CD4-positive, alpha-beta T cell treated with Interleukin-15 for 4 hours (primary cell): Measurements from ENCODE around the gene GALNT17.

Source experiments
- DNase-seq: peaks from one replicate; pipeline ENCODE4 v3.0.0-alpha.2; 2020; ENCODE audit warnings: low spot score

GALNT17 gene

GRCh38 chr7:71459132-71459531 lies 327.2 kb downstream of the GALNT17 start:
- no peak for DNase-seq

- no peak for DNase-seq
These were observed 329.6 kb downstream of the GALNT17 start for GRCh38 chr7:71461572-71461971.

GRCh38 chr7:71465741-71466189 lies 333.8 kb downstream of the GALNT17 start:
- no peak for DNase-seq

- DNase-seq = no peak
These were observed 334.7 kb downstream of the GALNT17 start for GRCh38 chr7:71466448-71467145.

- no peak for DNase-seq
These were observed 338.4 kb downstream of the GALNT17 start for GRCh38 chr7:71470326-71470725.

GRCh38 chr7:71470830-71471229 lies 338.9 kb downstream of the GALNT17 start:
- DNase-seq = no peak

GRCh38 chr7:71472962-71473361 lies 341.0 kb downstream of the GALNT17 start:
- no peak for DNase-seq

- no peak for DNase-seq
These were observed 341.5 kb downstream of the GALNT17 start for GRCh38 chr7:71473366-71473967.

GRCh38 chr7:71477441-71477840 lies 345.5 kb downstream of the GALNT17 start:
- no peak for DNase-seq

GRCh38 chr7:71479231-71479630 lies 347.3 kb downstream of the GALNT17 start:
- no peak for DNase-seq

GRCh38 chr7:71480791-71481190 lies 348.8 kb downstream of the GALNT17 start:
- no peak for DNase-seq

GRCh38 chr7:71482284-71482683 lies 350.3 kb downstream of the GALNT17 start:
- DNase-seq = no peak

- no peak for DNase-seq
These were observed 352.4 kb downstream of the GALNT17 start for GRCh38 chr7:71484380-71484779.

- no peak for DNase-seq
These were observed 353.6 kb downstream of the GALNT17 start for GRCh38 chr7:71485586-71485985.

GRCh38 chr7:71486414-71486813 lies 354.5 kb downstream of the GALNT17 start:
- DNase-seq = no peak

GRCh38 chr7:71486856-71487628 lies 355.1 kb downstream of the GALNT17 start:
- no peak for DNase-seq

GRCh38 chr7:71488308-71488707 lies 356.4 kb downstream of the GALNT17 start:
- no peak for DNase-seq

GRCh38 chr7:71491336-71491735 lies 359.4 kb downstream of the GALNT17 start:
- no peak for DNase-seq

- no peak for DNase-seq
These were observed 363.9 kb downstream of the GALNT17 start for GRCh38 chr7:71495828-71496227.

- DNase-seq = no peak
These were observed 365.5 kb downstream of the GALNT17 start for GRCh38 chr7:71497256-71497946.

- DNase-seq = no peak
These were observed 366.4 kb downstream of the GALNT17 start for GRCh38 chr7:71498381-71498780.

- no peak for DNase-seq
These were observed 372.9 kb downstream of the GALNT17 start for GRCh38 chr7:71504697-71505441.
